HG03135 (cell line): ENCODE results near the gene CD82.
"Not testable (repeated sequence)": the region's sequence is repeated elsewhere in the genome, so short reads cannot be mapped to it uniquely, and the experiment has no call there.

Experiments
- ATAC-seq: cut with Tn5 transposase; IDR thresholded peaks from one replicate; pipeline ENCODE4 v1.9.1; 2021; ENCODE audit warnings: mild to moderate bottlenecking, moderate library complexity; ENCODE audit not compliant: unreplicated experiment

The CD82 gene

DNA sequence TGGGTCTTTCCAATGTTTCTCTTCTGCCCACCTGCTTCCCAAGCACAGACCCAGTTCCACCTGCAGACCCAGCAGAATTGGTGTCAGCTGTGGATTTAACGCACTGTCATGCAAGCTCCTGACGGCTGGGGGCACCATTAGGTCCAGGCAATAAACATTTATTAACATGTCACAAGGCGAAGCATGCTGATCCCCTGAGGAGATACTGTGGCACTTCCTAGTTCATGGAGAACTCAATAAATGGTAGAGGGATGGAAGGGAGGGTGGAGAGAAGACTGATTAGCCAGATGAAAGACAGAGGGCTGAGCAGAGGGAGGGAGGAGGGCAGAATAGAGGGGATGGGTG is 93.0 kb downstream of the CD82 start:
- no peak for ATAC-seq

GRCh38 chr11:44659641-44660040 is 94.2 kb downstream of the CD82 start:
- ATAC-seq = no peak

DNA sequence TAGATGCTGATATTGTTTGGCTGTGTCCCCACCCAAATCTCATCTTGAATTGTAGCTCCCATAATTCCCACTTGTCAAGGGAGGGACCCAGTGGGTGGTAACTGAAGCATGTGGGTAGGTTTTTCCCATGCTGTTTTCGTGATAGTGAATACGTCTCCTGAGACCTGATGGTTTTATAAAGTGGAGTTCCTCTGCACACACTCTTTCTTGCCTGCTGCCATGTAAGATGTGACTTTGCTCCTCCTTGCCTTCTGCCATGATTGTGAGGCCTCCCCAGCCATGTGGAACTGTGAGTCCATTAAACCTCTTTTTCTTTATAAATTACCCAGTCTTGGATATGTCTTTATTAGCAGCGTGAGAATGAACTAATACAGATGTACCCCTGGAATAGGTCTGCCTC is 95.1 kb downstream of the CD82 start:
- ATAC-seq = not testable (repeated sequence)

DNA sequence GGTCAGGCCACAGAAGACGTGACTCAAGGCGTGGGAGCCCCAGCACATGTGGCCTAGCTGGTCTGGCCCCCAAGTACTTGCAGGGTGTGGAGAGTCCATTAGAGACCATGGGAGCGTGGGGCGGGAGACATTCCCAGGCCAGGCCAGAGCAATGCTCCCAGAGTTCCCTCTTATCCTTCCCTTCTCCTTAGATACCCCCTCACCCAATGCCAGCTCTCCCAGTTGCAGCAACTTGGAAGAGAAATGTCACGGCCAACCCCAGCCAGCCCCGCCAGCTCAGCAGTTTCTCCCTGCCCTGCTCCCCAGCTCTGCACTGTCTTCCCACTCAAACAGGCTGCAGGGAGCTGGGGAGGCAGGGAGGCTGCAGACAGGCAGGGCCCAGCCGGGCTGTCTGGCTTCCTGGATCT is 95.9 kb downstream of the CD82 start:
- no peak for ATAC-seq
